Activated CD8-positive, alpha-beta memory T cell treated with anti-CD3 and anti-CD28 coated beads, Interleukin-2, amount 50 U/mL, for 1 hour (primary cell): ENCODE data around the gene NCR1.
"Not testable (repeated sequence)": the region's sequence is repeated elsewhere in the genome, so short reads cannot be mapped to it uniquely, and the experiment has no call there.

ENCODE experiments used
- DNase-seq: peaks from one replicate; pipeline ENCODE4 v3.0.0-alpha.2; 2020; ENCODE audit errors: extremely low read depth

Gene NCR1

GRCh38 chr19:54905803-54906511 lies at the start of gene NCR1:
NCR1 (plus strand) TSS chr19:54906148; CDS start chr19:54906188, 40 bp downstream.
- no peak for DNase-seq

GRCh38 chr19:54858476-54858875 lies 47.5 kb upstream of the NCR1 start:
- not testable (repeated sequence) for DNase-seq

GRCh38 chr19:54859421-54859820 lies 46.5 kb upstream of the NCR1 start:
- not testable (repeated sequence) for DNase-seq

- not testable (repeated sequence) for DNase-seq
Measured at GRCh38 chr19:54863459-54863858, 42.5 kb upstream of the NCR1 start.

- no peak for DNase-seq
Measured at GRCh38 chr19:54871696-54872095, 34.3 kb upstream of the NCR1 start.

- no peak for DNase-seq
Measured at GRCh38 chr19:54873990-54874389, 32.0 kb upstream of the NCR1 start, which contains the start of gene FCAR. FCAR (plus strand) TSS chr19:54874235; CDS start chr19:54874290, 55 bp downstream.

- DNase-seq: no peak
Measured at GRCh38 chr19:54875506-54875905, 30.4 kb upstream of the NCR1 start.

GRCh38 chr19:54877471-54877870 lies 28.5 kb upstream of the NCR1 start:
- DNase-seq: no peak

- no peak for DNase-seq
Measured at GRCh38 chr19:54881884-54882283, 24.1 kb upstream of the NCR1 start.

GRCh38 chr19:54882758-54883157 lies 23.2 kb upstream of the NCR1 start:
- DNase-seq: no peak

- DNase-seq: no peak
Measured at GRCh38 chr19:54883228-54883627, 22.7 kb upstream of the NCR1 start.

- DNase-seq: no peak
Measured at GRCh38 chr19:54888239-54888638, 17.7 kb upstream of the NCR1 start.

GRCh38 chr19:54889566-54889965 lies 16.4 kb upstream of the NCR1 start:
- no peak for DNase-seq

- no peak for DNase-seq
Measured at GRCh38 chr19:54893406-54893805, 12.5 kb upstream of the NCR1 start.

GRCh38 chr19:54894106-54894505 lies 11.8 kb upstream of the NCR1 start:
- DNase-seq: not testable (repeated sequence)

- DNase-seq: no peak
Measured at GRCh38 chr19:54896036-54896435, 9.9 kb upstream of the NCR1 start.

- DNase-seq: not testable (repeated sequence)
Measured at GRCh38 chr19:54898685-54899084, 7.3 kb upstream of the NCR1 start.

- DNase-seq: not testable (repeated sequence)
Measured at GRCh38 chr19:54899646-54900045, 6.3 kb upstream of the NCR1 start.

GRCh38 chr19:54901153-54901552 lies 4.8 kb upstream of the NCR1 start:
- not testable (repeated sequence) for DNase-seq

GRCh38 chr19:54902061-54902460 lies 3.9 kb upstream of the NCR1 start:
- no peak for DNase-seq

GRCh38 chr19:54903303-54903702 lies 2.6 kb upstream of the NCR1 start:
- DNase-seq: no peak

GRCh38 chr19:54904261-54904660 lies 1.7 kb upstream of the NCR1 start:
- DNase-seq: not testable (repeated sequence)

- no peak for DNase-seq
Measured at GRCh38 chr19:54905421-54905802, 536 bp upstream of the NCR1 start.

- DNase-seq: no peak
Measured at GRCh38 chr19:54906819-54907218, 871 bp downstream of the NCR1 start.
